ENCODE measurements around the gene GUK1.

GUK1 gene

DNA sequence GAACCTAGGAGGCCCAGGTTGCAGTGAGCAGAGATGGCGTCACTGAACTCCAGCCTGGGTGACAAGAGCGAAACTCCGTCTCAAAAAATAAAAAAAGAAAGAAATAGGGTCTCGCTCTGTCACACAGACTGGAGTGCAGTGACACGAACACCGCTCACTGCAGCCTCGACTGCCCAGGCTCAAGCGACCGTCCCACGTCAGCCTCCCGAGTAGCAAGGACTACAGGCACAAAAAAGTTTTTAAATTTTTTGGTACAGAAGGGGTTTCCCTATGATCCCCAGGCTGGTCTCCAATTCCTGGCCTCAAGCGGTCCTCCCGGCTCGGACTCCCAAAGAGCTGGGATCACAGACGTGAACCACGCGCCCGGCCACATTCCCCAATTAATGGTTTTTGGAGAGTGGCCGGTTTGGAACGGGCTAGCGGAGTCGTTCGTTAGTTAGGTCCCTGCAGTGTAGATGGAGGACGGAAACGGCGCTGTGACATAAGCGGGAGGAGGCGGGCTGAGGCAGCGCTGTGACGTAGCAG is 611 bp upstream of the GUK1 start:
- DNase-seq: no peak

GRCh38 chr1:228140724-228141225 is 696 bp downstream of the GUK1 start:
- DNase-seq: no peak

DNA sequence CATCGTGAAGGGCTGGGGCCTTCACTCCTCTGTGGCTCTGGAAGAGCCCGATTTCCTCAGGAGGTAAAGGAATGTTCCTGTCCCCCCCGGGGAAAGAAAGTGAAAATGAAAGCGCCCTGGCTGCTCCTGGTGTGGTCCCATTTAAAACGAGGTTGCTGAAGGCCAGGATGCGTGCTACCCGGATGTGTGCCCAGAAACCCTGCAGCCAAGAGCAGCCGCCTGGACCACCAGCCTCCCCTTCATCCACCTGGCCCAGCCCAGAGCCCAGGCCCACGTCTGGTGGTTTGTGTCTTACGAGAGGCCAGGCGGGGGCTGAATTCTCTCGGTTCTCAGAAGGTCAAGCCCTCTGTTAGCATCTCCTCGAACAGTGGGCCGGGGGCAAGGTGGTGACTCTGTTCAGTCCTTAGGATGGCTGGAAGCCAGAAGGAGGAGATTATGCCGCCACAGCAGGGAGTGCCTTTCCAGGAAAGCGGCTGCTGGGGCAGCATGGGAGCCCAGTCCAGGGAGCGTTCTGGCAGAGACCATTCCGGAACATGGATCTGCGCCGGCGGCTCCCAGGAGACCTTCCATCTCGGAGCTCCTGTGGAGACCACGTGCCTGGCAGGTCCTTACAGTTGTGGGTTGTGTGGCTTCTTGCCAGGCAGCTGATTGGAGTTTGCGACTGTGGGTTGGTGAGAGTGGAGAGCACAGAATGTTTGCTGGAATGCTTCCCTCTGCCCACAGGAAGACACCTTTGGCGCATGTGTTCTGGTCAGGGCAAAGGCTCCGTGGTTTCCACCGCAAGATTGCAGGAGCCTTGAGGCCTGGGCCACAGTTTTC is 1.4 kb downstream of the GUK1 start:
- no peak for DNase-seq

- DNase-seq: no peak
Measured at GRCh38 chr1:228142155-228142691, 2.1 kb downstream of the GUK1 start.

DNA sequence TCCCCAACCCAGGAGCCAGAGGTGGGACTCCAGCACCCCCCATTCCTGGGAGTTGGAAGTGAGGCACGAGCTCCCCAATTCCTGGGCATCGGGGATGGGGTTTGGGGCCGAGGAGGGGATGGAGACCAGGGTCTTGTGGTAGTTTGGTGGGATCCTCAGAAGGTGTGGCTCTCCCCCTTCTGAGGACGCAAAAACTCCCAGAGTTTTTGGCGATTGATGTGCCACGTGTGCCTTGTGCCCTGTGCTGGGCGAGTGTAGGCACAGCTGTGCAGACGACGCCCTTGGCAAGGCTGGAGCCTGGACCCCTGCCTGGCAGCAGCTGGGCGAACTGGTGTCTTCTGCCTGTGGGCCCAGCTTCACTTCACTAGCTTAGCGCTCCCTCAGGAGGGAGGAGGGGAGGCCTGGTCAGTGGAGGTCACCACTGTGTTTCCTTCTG is 2.6 kb downstream of the GUK1 start:
- no peak for DNase-seq

GRCh38 chr1:228143480-228144192 is 3.6 kb downstream of the GUK1 start:
- DNase-seq: no peak

- DNase-seq: no peak
Measured at GRCh38 chr1:228144193-228144992, 4.3 kb downstream of the GUK1 start.

DNA sequence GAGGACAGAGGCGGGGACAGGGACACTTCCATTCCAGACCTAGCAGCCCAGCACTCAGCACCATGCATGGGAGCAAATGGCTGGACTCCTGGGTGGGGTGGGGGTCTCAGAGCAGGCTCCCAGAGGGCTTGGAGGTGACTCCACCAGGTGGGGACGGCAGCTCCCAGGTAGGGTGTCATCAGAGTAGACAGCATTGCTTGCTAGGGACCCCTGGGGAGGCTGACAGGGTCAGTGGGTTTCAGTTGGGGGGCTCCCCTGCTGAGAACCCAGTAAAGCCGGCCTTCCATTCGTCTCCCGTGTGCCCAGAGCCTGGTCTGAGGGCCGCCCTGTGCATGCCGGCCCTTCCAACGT is 4.9 kb downstream of the GUK1 start:
- DNase-seq: no peak

GRCh38 chr1:228145463-228146416 is 5.7 kb downstream of the GUK1 start:
- no peak for DNase-seq

GRCh38 chr1:228146417-228147150 is 6.5 kb downstream of the GUK1 start:
- DNase-seq: no peak

DNA sequence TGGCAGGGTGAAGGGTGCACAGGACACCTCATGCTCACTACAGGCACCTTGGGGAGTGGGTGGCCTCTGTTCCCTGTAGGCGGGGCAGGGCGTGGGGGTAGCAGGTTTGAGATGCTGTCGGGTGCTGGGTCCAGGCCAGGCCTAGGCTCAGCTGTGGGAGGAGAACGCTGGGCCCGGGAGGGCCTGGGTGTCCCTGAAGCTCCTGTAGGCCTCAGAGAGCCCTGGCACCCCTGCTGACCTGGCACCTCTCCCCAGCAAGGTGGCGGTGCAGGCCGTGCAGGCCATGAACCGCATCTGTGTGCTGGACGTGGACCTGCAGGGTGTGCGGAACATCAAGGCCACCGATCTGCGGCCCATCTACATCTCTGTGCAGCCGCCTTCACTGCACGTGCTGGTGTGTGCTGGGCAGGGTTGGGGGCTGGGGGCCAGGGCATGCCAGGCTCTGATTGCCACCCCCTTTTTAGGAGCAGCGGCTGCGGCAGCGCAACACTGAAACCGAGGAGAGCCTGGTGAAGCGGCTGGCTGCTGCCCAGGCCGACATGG is 7.1 kb downstream of the GUK1 start:
- no peak for DNase-seq

GRCh38 chr1:228147768-228148167 is 7.7 kb downstream of the GUK1 start:
- DNase-seq: no peak

DNA sequence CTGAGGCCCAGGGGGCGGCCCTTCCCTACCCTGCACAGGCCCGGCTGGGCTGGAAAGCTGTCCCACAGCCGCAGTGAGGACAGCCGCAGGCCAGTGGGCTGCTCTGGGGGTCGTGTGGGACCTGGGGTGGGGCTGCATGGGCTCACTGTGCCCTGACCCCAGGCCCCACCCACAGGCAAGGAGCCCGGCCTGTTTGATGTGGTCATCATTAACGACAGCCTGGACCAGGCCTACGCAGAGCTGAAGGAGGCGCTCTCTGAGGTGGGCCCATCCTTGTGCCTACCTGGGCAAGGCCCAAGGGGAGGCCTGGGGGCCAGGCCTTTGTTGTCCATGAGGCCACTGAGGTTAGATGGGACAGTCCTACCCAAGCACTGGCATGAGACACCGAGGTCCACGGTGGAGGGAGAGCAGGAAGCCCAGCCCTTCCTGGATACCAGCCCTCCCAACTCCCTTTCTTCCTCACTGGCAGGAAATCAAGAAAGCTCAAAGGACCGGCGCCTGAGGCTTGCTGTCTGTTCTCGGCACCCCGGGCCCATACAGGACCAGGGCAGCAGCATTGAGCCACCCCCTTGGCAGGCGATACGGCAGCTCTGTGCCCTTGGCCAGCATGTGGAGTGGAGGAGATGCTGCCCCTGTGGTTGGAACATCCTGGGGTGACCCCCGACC is 8.2 kb downstream of the GUK1 start:
- DNase-seq: no peak

DNA sequence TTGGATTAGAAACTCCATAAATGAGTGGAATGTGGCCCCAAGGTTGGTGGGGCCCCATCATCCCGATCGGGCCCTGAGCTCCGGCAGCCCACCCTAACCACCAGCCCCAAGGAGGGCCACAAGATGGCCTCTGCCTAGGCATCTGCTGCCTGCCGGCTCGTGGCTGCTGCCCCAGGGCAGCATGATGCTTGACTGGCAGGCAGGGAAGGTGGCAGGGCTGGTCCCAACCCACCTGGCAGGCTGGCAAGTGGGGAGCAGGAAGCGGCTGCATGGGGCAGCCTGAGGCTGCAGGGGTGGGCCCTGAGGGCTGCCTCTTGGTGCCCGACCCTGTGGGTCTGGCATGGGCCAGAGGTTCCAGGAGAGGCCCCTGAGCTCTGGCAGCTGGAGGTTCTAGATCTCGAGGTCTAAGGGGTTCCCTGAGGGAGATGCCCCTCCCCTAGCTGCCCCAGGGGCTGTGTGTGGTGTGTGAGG is 8.9 kb downstream of the GUK1 start:
- DNase-seq: no peak

DNA sequence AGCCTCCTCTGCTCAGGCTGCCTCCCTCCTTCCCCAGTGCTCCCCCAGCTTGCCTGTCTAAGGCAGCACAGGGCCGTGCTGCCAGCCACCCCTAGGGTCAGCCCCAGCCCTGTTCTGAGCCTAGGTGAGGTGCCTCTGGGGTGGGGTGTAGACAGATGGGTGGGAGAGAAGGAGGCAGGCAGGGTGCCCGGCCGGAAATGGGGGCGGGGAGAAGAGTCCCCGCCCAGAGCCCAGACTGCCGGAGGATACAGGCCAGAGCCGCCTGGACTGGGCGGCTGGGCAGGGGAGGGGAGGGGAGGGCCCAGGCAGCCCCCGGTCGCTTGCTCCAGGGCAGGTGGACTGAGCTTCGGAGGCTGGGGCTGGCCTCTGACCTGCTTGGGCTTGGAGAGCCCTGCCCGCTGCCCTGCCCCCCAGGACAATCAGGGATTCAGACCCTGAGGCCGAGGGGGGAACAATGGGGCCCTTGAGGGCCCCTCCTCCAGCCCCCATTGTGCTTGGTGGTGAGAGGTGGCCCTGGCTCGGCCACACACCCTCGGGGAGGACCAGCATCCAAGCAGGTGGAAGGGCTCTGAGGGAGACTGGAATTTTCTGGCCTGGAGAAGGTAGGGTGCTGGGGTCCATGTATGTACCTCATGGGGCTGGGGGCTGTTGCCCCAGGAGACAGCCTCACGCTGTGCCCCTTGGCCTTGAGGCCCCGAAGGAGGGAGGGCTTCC is 9.5 kb downstream of the GUK1 start, which contains the start of gene GJC2:
Gene GJC2, plus strand, starts transcription at position 525 of the 714 bp plus-strand sequence. CDS start 7,829 bp downstream, outside the sequence.
- no peak for DNase-seq

DNA sequence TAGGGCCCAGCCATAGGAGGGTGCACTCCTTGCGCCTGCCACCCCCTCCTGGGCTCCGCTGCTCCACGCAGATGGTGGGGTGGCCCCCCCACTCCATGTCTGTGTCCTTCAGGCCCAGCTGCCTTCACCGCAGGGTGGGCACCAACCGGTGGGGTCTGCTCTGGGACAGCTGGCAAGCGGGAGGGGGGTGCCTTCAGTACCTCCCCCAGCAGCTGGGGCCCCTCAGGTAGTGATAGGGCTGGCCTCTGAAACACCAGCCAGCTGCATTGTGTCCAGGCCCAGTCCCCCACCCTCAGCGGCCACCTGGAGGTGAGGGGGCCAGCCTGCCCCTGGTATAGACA is 10.0 kb downstream of the GUK1 start:
- DNase-seq: no peak

- DNase-seq: no peak
Measured at GRCh38 chr1:228150461-228151179, 10.5 kb downstream of the GUK1 start.

GRCh38 chr1:228151180-228151925 is 11.3 kb downstream of the GUK1 start:
- DNase-seq: no peak

Measured in NCI-H1105 treated with DMSO at 0.1 percent for 48 hours (cell line).